Ishikawa (cell line): Measurements from ENCODE around the gene MOGAT1.

Experiments used
- CEBPB ChIP-seq: IDR thresholded peaks from 2 replicates; pipeline ENCODE4 v1.6.1; 2012
- CREB1 ChIP-seq: IDR thresholded peaks from 2 replicates; pipeline ENCODE4 v1.6.1; 2012; ENCODE audit warnings: low read depth
- EGR1 ChIP-seq: IDR thresholded peaks from 2 replicates; pipeline ENCODE4 v1.6.1; 2012
- EP300 ChIP-seq: IDR thresholded peaks from 2 replicates; pipeline ENCODE4 v1.6.1; 2012; ENCODE audit warnings: borderline replicate concordance
- FOXM1 ChIP-seq: IDR thresholded peaks from 2 replicates; pipeline ENCODE4 v1.6.1; 2012; ENCODE audit warnings: low read depth, borderline replicate concordance
- NFIC ChIP-seq: IDR thresholded peaks from 2 replicates; pipeline ENCODE4 v1.6.1; 2012
- RAD21 ChIP-seq: IDR thresholded peaks from 2 replicates; pipeline ENCODE4 v1.6.1; 2012; ENCODE audit warnings: low read depth
- REST ChIP-seq: IDR thresholded peaks from 2 replicates; pipeline ENCODE4 v1.6.1; 2012; ENCODE audit warnings: low read depth, mild to moderate bottlenecking
- TAF1 ChIP-seq: IDR thresholded peaks from 2 replicates; pipeline ENCODE4 v1.6.1; 2012; ENCODE audit warnings: low read depth, mild to moderate bottlenecking
- TEAD4 ChIP-seq: IDR thresholded peaks from 2 replicates; pipeline ENCODE4 v1.6.1; 2012
- YY1 ChIP-seq: IDR thresholded peaks from 2 replicates; pipeline ENCODE4 v1.6.1; 2012; ENCODE audit warnings: low read depth
- ZBTB7A ChIP-seq: IDR thresholded peaks from 2 replicates; pipeline ENCODE4 v1.6.1; 2012; ENCODE audit warnings: low read depth

- TF ChIP-seq CEBPB (no peak), REST (no peak), RAD21 (no peak), NFIC (no peak), YY1 (peak; percentile 74), TEAD4 (no peak; the same call in 1 of the 2 replicates), ZBTB7A (no peak), EP300 (0 out of 2 replicates have a peak, but pooled peaks have one; percentile 2), TAF1 (peak; percentile 86), CREB1 (0 out of 2 replicates have a peak, but pooled peaks have one; percentile 10), EGR1 (peak; percentile 42; the same call in 1 of the 2 replicates), FOXM1 (no peak)
These were observed 15.5 kb upstream of the MOGAT1 start, which contains the start of gene FARSB for GRCh38 chr2:222655787-222656525.
